ENCODE data around the gene CHTF18.
"Not testable (repeated sequence)": the region's sequence is repeated elsewhere in the genome, so short reads cannot be mapped to it uniquely, and the experiment has no call there.

Gene CHTF18

DNA sequence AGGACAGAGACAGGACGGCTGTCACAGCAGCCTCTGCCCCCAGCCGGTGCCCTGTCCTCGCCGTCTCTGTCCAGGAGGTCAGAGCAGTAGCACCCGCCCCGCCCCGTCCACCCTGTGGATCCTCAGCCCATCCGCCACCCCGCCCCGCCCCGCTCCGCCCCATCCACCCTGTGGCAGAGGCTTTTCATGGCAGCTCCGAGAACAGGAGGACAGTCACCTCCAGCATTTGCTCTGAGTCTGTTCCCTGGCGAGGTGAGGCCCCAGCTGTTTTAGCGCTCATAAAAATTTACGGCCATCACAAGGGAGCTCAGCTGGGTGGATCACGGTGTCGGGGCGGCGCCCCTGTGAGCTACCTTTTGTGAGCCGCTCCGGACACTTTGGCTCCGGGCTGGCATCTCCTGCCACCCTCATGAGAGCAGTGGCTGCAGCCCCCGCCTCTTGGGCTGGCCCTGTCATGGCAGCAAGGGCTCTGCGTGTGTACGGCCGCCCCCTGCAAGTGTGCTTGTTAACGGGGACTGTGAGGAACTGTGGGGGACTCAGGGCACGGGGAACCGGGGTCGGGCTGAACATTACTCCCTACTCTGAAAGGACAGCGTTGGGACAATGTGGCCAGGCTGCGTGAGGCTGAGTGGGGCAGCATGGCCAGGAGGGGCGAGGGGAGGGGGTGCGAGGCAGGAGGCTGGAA is 44.4 kb downstream of the CHTF18 start:
- DNase-seq = no peak

DNA sequence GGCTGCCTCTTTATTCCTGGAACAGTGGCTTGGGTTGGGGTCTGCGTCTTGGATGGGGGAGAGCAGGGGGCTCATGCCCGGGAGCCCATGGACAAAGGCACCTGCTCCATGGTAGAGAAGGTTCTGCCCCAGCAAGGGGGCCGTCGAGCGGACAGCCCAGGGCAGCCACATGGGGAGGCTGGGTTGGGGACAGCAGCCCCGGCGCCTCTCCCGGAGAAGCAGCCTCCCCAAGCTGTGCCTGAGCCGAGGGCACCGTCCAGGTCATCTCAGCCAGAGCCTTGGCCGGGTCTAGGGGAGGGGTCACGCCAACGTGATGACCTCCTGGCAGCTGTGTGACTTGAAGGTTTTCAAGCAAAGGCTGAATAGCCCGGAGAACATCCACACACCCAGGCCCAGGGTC is 45.0 kb downstream of the CHTF18 start:
- no peak for DNase-seq

DNA sequence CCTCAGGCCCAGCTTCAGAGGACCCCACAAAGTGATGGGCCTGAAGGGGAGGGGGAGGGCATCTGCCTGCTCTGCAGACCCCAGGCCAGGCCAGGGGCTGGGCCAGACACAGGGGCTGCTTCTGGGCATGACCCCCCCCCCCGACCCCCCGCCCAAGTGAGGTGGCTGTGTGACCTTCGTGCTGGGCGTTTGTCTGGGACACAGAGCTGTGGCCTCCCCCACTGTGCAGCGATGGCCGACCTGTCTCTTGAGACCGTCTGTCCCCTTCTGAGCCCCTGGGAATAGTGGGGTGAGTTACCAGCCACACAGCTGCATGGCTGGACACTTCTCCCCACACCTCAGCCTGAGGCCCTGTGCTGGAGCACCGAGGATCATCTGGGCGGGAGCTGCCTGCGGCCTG is 47.0 kb downstream of the CHTF18 start:
- no peak for DNase-seq

DNA sequence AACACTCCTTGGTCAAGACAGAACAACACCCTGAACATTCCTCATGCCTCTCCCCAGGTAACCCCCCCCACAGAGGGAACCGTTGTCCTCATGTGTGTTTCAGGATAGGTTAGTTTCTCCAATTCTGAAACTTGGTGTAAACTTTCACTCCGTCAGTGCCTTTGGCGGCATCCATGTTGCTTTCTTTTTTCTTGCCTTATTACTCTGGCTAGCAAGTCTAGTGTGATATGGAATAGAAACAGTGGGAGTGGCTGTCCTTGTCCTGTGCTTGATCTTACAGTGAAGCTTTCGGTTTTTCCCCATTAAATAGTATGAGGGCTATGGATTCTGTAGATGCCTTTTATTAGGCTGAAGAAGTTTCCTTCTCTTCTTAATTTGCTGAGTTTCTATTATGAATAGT is 47.8 kb downstream of the CHTF18 start:
- DNase-seq = no peak

DNA sequence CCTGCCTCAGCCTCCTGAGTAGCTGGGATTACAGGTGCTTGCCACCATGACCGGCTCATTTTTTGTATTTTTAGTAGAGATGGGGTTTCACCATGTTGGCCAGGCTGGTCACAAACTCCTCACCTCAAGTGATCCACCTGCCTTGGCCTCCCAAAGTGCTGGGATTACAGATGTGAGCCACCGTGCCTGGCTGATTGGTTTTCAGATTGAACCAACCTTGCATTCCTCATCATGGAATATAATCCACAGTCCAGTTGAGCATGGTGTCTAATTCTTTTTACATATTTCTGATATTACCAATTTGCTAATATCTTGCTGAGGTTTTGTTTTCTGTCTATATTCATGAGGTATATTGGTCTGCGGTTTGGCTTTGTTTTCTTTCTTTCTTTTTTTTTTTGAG is 48.4 kb downstream of the CHTF18 start:
- not testable (repeated sequence) for DNase-seq

DNA sequence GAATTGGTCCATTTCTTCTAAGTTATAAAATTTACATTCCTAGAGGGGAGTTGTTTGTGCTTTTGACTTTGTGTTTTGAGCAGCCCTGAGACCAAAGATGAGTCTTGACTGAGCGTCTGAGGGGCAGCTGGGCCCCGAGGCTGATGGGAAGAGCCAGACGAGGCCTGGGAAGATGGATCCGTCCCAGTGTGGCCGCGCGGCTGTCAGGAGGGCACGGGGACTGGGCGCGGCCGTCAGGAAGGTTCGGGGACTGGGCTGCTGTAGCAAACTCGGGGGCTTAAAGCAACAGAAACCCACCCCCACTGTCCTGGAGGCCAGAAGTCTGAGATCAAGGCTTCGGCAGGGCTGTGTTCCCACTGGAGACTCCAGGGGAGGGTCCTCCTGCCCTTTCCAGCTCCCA is 50.3 kb downstream of the CHTF18 start:
- no peak for DNase-seq

DNA sequence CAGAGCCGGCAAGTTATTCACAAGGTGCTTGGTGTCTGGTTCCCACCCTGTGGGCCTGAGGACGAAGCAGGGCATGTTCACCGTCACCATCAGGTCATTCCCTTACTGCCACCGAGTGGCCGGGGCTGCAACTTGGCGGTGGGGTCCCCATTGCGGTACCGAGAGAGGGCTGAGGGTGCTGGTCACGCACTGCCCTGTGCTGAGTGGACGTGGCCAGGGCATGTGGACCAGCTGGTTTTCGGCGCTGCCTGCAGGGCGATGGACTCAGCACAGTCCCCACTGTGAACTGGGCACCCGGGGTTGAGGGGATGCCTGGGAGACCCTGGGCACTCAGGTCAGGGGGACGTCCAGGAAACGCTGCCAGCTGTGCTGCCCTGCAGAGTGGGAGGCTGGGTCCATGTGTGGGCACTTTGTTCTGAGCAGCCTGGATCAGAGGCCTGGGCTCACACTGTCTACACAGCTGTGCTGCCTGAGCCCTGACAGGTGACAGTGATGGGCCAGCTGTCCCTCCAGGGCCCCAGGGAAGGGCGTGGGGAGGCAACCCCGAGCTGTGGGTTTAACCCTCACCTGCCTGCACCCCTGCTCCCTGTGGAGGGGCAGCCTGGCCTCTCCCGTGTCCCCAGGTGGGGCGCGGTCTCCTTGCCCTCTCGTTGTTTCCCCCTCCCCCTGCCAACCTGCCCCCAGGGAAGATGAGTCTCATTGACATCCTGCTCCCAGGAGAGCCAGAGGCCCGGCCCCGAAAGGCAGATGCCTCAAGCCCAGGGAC is 51.4 kb downstream of the CHTF18 start:
- no peak for DNase-seq

DNA sequence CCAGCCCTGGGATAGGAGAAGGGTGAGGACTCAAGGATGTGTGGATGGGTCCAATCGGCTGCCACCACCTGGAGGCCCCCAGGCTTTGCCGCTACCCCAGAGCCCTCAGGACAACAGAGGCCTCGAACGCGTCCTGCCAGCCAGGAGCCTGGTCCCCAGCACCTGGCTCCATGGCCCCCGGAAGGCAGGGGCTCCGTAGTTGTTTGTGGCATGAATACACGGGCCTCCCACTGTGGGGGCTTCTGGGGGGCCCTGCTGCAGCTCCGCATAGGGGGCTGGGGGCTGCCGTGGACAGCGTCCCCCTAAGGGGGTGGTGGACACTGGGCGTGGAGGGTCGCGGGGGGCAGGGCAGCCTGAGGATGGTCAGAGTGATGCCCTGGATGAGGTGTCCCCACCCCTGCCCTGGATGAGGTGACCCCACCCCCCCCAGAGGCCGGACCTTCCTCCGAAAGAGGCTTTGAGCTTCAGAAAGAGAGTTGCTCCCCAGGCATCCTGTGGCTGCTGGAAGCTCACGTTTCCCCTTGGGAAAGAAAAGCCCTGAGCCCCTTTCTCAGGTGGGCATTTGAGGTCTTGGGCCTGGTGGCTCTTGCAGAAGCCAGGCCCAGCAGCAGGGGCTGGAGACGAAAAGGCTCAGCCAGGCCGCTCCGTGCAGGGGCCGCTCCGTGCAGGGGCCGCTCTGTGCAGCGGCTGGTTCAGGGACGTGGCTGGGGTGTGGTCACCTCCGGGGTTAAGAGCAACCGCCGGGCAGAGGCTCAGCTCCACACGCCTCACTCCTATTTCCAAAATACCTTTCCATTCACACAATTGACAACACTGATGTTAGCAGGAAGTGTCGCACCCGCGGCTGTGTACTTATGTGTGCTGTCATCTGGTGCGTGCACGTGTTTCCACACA is 52.4 kb downstream of the CHTF18 start:
- no peak for DNase-seq

DNA sequence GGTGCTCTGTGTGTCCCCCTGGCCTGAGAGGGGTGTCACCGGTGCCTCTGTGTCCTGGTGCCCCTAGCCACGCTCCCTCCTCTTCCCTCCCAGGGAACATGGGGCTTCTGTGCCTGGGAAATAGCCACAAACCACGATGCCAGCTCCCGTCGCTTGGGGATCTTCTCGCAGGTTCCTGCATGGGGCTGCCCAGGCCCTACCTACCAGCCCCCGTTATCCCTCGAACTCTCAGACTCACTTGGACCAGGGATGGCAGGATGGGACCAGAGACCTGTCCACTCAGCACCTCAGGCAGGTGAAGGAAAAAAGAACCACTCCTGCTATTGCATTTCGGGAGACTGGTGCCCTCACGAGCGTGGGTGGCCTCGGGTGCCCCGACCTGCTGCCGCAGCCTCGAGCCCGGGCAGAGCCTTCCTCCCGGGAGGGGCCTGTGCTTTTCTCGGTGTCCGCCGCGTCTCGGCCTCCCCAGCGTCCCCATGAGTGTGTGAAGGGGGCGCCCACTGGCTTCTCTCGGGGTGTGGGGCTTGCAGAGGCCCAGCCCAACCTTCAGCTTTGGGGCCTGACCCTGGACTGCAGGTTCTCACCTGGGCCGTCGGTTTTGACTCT is 53.1 kb downstream of the CHTF18 start:
- no peak for DNase-seq

DNA sequence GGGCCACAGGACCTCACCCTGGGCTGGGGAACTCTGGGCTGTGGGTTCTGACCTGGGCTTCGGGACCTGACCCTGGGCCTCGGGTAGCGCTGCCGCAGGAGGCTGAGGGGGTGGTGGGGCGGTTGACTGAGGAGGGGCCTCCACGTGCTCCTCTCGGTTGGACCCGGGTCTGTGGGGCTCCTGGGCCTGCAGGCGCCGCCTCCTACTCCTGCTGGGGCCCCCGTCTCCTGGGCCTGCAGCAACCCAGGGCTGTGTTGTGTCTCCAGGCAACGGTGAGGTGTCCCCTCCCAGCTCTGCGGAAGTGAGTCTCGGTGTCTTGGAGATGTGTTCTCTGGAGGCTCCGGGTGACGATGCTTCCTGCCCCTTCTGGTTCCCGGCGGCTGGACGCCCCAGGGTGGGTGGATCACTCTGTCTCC is 53.6 kb downstream of the CHTF18 start:
- no peak for DNase-seq

DNA sequence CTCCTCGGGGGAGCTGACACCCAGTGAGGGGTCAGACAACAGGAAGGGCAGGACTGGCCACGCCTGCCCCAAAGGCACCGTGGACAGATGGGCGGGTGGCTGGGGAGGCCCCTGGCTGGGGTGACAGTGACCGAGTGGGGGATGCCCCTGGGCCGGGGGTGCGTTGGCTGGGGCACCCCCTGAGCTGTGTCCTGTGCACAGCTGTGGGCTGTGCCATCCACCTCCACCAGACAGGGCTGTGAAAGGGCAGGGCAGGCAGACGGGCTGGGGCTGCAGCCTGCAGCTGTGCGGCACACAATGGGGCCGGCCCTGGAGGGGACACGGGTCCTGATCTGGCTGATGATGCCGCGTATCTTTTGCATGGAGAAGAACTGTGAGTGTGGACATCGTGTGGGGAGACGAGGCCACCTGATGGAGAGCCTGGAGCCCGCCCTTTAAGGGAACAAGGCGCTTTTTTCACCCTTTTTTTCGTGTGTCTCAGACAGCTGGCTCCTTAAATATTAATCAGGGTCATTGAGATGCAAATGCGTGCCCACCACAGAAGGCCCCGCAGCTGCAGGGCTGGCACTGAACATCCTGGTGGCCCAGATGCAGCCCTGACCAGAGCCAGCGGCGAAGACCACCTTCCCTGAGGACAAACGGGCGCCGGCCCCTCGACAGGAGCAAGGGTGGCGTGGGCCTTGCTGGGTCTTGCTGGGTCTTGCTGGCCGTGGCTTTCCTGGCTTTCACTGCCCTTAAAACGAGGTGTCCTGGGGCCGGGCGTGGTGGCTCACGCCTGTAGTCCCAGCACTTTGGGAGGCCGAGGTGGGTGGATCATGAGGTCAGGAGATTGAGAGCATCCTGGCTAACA is 54.5 kb downstream of the CHTF18 start:
- DNase-seq = no peak

DNA sequence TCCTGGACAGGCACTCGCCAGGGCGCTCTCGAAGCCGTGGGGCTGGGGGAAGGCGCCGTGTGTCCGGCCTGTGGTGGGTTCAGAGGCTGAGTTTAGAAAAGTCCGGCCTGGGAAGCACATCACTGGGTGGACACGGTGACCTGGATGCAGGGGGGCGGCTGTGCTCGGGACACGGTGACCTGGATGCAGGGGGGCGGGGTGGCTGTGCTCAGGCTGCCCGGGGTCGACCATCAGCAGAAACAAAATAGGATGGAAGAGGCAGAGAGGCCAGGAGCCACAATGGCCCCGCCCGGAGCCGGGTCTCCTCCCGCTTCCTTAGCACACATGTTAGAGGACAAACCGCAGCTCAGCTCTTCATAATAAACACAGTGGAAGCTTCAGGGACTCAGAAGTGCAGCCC is 55.4 kb downstream of the CHTF18 start:
- DNase-seq = no peak

DNA sequence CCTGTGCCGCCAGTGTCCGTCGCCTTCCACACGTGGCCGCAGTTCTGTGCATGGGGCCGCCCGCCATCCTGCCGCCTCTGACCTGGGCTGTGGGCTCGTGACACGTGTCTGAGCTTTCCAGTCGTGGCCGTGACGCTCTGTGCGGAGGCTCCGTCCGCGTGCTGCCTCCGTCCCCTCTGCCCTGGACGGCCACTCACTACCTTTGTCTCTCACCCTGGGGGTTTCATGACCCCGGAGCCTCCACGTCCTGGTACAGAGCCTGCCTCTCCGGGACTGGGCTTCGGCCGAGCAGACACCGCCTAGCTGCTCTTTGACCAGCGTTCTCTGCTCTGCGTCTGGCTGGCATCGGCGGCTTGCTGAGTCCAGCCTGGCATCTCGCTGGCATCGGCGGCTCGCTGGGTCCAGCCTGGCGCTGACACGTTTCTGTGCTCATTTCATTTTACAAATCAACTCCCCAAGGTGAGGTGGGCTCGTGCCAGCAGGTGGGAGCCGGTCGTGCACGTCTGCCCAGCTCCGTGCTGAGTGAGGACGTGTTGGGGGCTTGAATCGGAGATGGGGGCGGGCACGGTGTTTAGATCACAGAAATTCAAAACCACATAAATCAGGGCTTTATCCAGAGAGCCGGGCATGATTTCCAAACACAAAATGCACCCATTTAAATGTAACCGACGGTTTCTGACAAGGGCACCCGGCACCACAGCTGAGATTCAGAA is 56.4 kb downstream of the CHTF18 start:
- no peak for DNase-seq

DNA sequence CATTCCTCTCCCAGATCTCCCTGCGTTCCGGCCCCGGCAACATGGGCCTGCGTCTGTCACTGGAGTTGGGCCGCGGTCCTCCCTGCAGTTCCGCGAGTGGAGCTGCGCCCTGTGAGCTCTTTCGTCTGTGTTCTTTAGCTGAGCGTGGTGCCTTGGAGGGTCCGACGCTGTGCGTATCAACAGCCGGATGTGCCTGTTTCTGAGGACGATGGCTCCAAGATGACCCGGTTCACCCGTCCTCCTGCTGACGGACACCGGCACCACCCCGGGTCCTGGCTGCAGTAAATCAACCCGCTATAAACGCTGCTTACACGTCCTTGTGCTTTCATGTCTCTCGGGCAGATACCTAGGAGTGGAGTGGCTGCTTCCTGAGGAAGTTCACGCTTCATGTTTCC is 56.9 kb downstream of the CHTF18 start:
- no peak for DNase-seq

DNA sequence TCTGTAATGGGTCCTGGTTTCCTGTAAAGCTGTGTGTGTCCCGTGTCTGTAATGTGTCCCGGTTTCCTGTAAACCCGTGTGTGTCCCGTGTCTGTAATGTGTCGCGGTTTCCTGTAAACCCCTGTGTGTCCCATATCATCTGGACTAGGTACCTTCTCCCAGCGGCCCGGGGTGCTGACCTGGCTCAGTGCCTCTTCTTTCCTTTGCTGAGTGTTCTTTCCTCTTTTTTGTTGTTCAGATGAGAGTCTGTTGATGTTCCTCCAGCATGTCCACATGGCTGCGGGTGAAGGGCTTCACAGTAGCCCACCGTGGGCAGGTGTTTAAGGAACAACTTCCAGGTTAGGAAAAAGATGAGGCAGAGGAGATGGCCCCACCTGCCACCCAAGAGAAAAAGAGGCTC is 58.7 kb downstream of the CHTF18 start:
- DNase-seq = no peak
